CD1c-positive myeloid dendritic cell (primary cell): Measurements from ENCODE around the gene DPM2.

Source experiments
- DNase-seq: peaks from one replicate; pipeline ENCODE4 v3.0.0-alpha.2; 2016; ENCODE audit errors: extremely low spot score

DPM2 gene

GRCh38 chr9:127973169-127974000 is 35.7 kb upstream of the DPM2 start:
- no peak for DNase-seq

- no peak for DNase-seq
Measured at GRCh38 chr9:127972236-127972871, 34.7 kb upstream of the DPM2 start.

- peak; percentile 54 for DNase-seq
Measured at GRCh38 chr9:127971357-127972235, 33.9 kb upstream of the DPM2 start.

- no peak for DNase-seq
Measured at GRCh38 chr9:127970401-127971313, 33.0 kb upstream of the DPM2 start.

GRCh38 chr9:127968700-127969383 is 31.2 kb upstream of the DPM2 start:
- DNase-seq = no peak

GRCh38 chr9:127968042-127968441 is 30.4 kb upstream of the DPM2 start:
- DNase-seq = peak; percentile 44

- DNase-seq = peak; percentile 37
Measured at GRCh38 chr9:127967151-127967809, 29.6 kb upstream of the DPM2 start.

- no peak for DNase-seq
Measured at GRCh38 chr9:127966416-127967150, 28.9 kb upstream of the DPM2 start.

- no peak for DNase-seq
Measured at GRCh38 chr9:127965953-127966352, 28.3 kb upstream of the DPM2 start.

GRCh38 chr9:127963359-127964064 is 25.9 kb upstream of the DPM2 start:
- no peak for DNase-seq

GRCh38 chr9:127963041-127963358 is 25.3 kb upstream of the DPM2 start:
- DNase-seq = no peak

- no peak for DNase-seq
Measured at GRCh38 chr9:127962278-127962677, 24.6 kb upstream of the DPM2 start.

- peak; percentile 32 for DNase-seq
Measured at GRCh38 chr9:127961613-127962155, 24.0 kb upstream of the DPM2 start.

- no peak for DNase-seq
Measured at GRCh38 chr9:127961155-127961490, 23.5 kb upstream of the DPM2 start.

GRCh38 chr9:127960410-127961154 is 22.9 kb upstream of the DPM2 start:
- DNase-seq = no peak

- DNase-seq = no peak
Measured at GRCh38 chr9:127959841-127960409, 22.3 kb upstream of the DPM2 start.

GRCh38 chr9:127959398-127959797 is 21.7 kb upstream of the DPM2 start:
- no peak for DNase-seq

GRCh38 chr9:127958728-127959127 is 21.1 kb upstream of the DPM2 start:
- DNase-seq = no peak
